Fibroblast of peridontal ligament (primary cell): Measurements from ENCODE around the gene BAAT.

Experiments
- DNase-seq: peaks from one replicate; pipeline ENCODE4 v3.0.0-alpha.2; 2010; ENCODE audit errors: extremely low read depth

BAAT gene

GRCh38 chr9:101315112-101315450 is 69.7 kb downstream of the BAAT start:
- no peak for DNase-seq

- DNase-seq: no peak
Measured at GRCh38 chr9:101312661-101313060, 72.1 kb downstream of the BAAT start.

GRCh38 chr9:101311758-101312420 is 72.9 kb downstream of the BAAT start:
- DNase-seq: peak; percentile 93

- DNase-seq: no peak
Measured at GRCh38 chr9:101311191-101311590, 73.6 kb downstream of the BAAT start.
